Epithelial cell of esophagus (primary cell): ENCODE results near the gene METTL3.

ENCODE experiments used
- DNase-seq: peaks from one replicate; pipeline ENCODE4 v3.0.0; 2010; ENCODE audit warnings: low read depth
- H3K4me3 ChIP-seq: 2 replicates; pipeline ENCODE4 v1.5.1; 2011; ENCODE audit warnings: mild to moderate bottlenecking, low read length, control low read depth
- TF ChIP-seq, protein P1 (sequence below): IDR thresholded peaks from 2 replicates; pipeline ENCODE4 v1.5.1; 2011; ENCODE audit warnings: low read depth, mild to moderate bottlenecking, low read length, control low read depth, inconsistent platforms; ENCODE audit not compliant: insufficient read depth; ENCODE audit errors: missing control alignments

The METTL3 gene

DNA sequence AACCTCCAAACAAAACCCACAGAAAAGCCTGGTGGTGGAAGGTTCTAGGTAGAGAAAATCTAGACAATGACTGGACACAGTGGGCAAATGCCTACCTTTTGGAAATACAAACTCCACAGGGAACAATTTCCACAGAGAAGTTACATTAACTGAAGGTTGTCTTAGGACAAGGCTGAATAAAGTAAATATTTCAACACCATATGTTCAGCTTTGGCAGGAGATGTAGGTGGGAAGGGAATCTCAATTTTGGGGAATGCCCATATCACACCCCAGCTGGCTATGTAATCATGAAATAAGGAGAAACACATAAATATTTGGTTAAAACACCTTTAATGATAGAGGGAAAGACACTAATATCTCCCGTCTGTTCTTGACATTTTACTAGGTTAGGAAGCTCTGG, 9.6 kb upstream of the METTL3 start:
- no peak for DNase-seq
- TF ChIP-seq, protein P1, sequence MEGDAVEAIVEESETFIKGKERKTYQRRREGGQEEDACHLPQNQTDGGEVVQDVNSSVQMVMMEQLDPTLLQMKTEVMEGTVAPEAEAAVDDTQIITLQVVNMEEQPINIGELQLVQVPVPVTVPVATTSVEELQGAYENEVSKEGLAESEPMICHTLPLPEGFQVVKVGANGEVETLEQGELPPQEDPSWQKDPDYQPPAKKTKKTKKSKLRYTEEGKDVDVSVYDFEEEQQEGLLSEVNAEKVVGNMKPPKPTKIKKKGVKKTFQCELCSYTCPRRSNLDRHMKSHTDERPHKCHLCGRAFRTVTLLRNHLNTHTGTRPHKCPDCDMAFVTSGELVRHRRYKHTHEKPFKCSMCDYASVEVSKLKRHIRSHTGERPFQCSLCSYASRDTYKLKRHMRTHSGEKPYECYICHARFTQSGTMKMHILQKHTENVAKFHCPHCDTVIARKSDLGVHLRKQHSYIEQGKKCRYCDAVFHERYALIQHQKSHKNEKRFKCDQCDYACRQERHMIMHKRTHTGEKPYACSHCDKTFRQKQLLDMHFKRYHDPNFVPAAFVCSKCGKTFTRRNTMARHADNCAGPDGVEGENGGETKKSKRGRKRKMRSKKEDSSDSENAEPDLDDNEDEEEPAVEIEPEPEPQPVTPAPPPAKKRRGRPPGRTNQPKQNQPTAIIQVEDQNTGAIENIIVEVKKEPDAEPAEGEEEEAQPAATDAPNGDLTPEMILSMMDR, result no peak
- H3K4me3 ChIP-seq, result no peak overlapping the region

DNA sequence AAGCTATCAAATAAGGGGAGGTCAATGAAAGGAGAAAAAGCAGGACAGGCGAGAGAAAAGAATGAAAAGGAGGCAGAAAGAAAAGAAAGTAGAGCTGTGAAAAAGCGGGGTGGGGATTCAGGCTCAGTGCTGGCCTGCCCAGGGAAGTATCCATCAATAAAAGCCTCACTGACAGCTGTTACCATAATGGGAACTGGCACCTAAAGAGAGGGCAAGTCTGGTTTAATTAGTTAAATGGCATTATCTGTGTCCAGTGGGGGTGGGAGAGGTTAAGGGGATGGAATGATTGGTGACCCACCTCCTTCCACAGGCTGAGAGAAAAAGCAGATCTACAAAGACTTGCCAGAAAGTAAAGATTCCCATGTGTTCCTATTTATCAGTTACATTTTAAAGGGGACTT, 7.6 kb upstream of the METTL3 start:
- no peak for DNase-seq
- TF ChIP-seq, protein P1, result no peak
- no peak overlapping the region for H3K4me3 ChIP-seq

- no peak overlapping the region for H3K4me3 ChIP-seq
- no peak for DNase-seq
- TF ChIP-seq, protein P1, result no peak
Observed at GRCh38 chr14:21514341-21514740, 3.2 kb upstream of the METTL3 start.

DNA sequence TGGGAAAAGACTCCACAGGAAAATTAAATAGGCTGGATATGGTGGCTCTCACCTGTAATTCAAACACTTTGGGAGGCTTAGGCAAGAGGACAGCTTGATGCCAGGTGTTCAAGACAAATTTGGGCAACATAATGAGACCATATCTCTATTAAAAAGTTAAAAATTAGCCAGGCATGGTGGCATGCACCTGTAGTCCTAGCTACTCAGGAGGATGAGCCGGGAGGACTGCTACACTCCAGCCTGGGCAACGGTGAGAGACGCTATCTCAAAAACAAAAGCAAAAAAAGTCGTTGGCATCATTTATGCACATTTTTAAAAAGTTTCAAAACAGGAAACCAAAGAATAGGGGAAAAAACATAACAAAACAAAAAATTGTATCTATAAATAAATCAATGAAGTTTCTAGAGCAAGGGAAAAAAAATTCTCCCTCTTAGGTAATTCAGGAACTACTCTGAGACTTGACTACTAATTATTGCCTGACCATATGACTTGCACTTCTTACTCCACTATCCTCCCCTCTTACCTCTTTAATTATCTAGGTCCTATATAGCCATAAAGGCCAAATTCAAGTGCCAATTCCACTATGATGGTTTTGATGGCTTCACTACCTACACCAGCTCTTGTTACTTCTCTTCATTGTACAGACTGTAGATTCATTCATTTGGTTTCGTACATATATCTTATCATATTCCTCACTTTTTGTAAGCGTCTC, 1.6 kb downstream of the METTL3 start:
- TF ChIP-seq, protein P1, result no peak
- DNase-seq, result no peak
- peak overlapping the region; percentile 98 for H3K4me3 ChIP-seq

- no peak for DNase-seq
- TF ChIP-seq, protein P1, result no peak
Observed at GRCh38 chr14:21506557-21506956, 4.6 kb downstream of the METTL3 start.

DNA sequence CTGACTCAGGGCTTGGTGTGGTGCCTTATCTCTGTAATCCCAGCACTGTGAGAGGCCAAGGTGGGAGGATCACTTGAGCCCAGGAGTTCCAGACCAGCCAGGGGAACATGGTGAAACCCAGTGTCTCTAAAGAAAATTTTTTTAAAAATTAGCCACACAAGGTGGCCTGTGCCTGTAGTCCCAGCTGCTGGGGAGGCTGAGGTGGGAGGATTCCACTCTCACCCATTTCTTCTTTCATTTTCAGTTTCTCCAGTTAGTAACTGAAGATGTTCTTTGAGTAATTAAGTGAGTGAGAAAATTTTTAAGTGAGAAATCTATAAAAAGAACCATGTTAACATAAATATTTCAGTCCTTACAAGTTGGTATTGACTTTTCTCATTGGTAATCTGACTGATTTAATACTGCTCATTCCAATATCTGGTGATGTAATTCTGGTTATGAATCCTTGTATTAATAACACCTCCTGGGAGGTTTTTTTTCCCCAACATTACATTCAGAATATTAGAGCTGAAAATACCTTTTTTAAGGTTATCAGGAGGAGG, 6.1 kb downstream of the METTL3 start:
- no peak overlapping the region for H3K4me3 ChIP-seq
- TF ChIP-seq, protein P1, result no peak
- DNase-seq, result no peak

More at GRCh38 chr14:21506557-21506956, 4.6 kb downstream of the METTL3 start:
- H3K4me3 ChIP-seq, result no peak overlapping the region

DNA sequence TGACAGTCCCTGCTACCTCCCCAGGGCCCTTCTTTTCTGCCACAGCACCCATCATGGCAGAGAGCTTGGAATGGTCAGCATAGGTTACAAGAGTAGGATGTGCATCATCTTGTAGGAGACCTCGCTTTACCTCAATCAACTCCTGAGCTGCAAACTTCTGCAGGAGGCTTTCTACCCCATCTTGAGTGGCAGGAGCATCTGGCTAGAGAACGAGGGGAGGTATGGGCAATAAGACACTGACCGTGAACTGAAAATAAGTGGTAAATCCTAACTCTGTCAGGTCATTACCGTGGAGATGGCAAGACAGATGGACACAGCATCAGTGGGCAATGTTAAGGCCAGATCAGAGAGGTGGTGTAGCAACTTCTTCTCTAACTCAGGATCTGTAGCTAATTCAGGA, 7.8 kb downstream of the METTL3 start:
- DNase-seq, result no peak
- H3K4me3 ChIP-seq, result no peak overlapping the region
- TF ChIP-seq, protein P1, result no peak
